Activated naive CD4-positive, alpha-beta T cell treated with Interleukin-2 at 50 U/mL for 16 hours (primary cell): Measurements from ENCODE around the gene PHF21B.

ENCODE experiments used
- DNase-seq: peaks from one replicate; pipeline ENCODE4 v3.0.0-alpha.2; 2020

Gene PHF21B

DNA sequence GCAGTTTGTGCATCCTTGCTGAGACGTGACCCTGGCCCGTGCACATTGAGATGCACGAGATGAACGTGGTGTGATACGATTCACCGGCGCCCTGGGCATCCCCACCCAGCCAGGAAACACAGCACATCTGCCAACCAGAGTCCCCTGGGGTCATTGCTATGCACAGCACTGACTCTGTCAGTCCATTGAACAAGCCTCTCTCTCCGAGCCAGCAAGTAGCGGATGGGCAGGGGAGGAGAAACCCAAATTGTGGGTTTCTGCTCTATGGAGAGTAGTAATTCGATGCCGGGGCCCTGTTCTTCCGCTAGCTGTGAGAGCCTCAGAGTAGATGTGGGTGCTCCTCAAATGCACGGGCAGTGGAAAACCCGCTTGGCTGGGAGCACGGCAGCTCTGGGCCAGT is 172.3 kb downstream of the PHF21B start:
- no peak for DNase-seq

DNA sequence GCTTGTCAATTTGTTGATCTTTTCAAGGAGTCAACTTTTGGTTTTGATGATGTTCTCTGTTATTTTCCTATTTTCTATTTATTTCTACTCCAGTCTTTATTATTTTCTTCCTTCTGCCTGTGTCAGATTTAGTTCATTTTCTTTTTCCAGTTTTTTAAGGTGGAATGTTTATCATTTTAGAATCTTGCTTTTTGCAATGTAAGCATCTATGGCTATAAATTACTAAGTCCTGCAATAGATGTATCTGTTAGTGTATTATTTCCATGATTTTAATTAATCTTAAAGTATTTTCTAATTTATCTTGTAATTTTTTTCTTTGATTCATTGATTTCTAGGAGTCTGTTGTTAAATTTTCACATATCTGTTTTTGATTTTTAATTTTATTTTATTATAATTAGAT is 175.7 kb downstream of the PHF21B start:
- no peak for DNase-seq

DNA sequence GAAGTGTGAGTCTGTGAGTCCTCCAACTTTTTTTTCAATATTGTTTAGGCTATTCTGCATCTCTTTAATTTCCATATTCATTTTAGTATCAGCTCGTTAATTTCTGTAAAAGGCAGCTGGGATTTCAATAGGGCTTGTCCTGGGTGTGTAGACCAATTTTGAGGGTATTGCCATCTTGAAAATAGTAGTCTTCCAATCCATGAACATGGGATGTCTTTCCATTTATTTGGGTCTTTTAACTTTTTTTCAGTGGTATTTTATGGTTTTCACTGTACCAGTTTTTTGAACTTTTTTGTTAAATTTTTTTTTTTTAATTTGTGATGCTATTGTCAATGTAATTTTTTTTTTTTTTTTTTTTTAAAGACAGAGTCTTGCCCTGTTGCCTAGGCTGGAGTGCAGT is 177.9 kb downstream of the PHF21B start:
- no peak for DNase-seq
